Activated T-helper 9 cell treated with anti-CD3 and anti-CD28 coated beads, Interleukin-2, amount 50 U/mL, for 16 hours (primary cell): ENCODE results near the gene CELA1.

Source experiments
- DNase-seq: peaks from one replicate; pipeline ENCODE4 v3.0.0-alpha.2; 2020; ENCODE audit warnings: low read depth

The CELA1 gene

DNA sequence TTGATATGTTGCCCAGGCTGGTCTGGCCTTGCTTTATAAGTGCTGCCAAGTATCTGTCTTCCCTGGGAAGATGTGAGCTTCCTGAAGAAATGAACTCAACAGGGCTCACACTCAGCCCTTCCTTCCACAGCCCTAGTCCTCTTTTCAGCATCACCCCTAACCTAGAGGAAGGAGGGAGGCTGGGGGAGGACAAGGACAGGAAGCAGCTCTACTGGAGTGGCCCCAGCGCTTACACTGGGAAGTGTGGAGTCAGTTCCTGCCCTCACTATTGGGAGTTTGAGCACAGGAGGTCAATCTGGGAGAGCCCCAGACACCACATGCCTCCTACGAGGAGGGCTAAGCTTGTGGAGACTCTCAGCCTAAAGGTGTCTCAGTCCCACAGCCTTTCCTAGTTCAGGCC is 27.9 kb upstream of the CELA1 start:
- no peak for DNase-seq

DNA sequence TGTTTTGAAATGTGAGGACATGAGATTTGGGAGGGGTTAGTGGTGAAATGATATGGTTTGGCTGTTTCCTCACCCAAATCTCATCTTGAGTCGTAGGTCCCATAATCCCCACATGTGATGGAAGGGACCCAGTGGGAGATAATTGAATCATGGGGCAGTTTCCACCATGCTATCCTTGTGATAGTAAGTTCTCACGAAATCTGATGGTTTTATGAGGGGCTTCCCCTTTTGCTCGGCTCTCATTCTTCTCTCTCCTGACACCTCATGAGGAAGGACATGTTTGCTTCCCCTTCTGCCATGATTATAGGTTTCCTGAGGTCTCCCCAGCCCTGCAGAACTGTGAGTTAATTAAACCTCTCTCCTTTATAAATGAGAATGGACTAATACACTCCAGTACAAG is 26.7 kb upstream of the CELA1 start:
- no peak for DNase-seq

DNA sequence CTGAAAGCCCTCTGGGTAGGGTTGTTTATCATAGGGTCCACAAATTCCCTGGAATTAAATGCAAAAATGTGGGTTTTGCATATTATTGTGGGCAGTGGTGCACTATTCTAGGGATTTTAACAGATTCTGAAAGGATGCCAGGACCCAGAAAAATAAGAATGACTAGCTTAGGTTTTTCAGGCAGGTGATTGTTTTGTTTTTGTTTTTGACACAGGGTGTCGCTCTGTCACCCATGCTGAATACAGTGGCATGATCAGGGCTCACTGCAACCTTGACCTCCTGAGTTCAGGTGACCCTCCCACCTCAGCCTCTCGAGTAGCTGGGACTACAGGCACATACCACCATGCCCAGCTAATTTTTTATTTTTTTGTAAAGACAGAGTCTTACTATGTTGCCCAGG is 25.5 kb upstream of the CELA1 start:
- no peak for DNase-seq

DNA sequence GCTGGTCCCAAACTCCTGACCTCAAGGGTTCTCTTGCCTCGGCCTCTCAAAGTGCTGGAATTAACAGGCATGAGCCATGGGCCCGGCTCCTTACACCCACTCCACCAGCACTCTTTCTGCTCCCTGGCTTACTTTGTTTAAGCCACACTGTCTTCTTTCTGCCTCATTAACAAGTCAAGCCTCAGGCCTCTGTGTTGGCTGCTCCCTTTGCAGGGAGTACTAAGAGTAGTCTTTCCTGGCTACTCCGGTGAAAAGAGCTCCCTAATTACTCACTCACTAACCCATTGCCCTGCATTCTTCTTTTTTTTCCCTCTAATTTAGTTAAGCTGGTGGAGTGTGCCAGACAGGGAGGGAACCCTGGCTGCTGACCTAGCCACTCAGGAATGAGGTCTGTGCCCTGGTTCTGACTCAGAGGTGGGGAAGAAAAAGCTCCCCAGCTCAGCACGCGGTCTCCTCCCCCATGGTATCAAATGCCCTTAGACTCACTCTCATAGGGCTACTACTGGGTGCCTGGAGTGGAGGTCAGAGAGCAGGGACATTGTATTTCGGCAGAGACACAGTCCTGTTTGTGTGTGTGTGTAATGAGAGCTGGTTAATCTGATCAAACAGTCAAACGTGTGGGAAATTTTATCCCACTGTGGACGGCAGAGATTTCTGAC is 24.9 kb upstream of the CELA1 start:
- DNase-seq: no peak

DNA sequence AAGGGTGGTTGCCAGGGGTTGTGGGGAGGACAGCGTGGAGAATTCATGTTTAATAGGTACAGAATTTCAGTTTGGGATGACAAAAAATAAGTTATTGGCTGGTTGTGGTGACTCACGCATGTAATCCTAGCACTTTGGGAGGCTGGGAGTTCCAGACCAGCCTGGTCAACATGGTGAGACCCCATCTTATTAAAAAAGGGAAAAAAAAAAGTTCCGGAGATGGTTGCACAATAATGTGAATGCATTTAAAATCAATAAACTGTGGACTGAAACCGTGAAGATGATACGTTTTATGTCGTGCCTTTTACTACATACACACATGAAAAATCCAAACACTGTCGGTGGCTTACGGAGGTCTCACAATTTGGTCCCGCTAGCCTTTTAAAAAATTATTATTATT is 24.2 kb upstream of the CELA1 start:
- no peak for DNase-seq

DNA sequence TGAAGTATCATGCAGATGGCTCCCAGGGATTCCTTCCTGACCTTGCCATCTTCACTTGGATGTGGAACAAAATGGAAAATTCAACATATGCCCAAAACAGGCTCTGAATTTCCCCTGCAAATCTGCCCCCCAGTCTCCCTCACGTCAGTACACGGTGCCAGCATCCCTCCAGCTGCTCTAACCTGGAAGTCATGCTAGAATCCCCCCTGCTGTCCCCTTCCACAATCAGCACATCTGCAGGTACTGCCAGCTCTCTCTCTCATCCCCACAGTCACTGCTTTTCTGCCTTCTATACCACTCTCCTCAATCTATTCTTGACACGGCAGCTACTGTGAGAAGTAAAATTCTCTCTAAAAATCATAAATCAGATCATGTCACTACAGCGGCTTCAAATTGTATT is 23.1 kb upstream of the CELA1 start:
- DNase-seq: no peak

DNA sequence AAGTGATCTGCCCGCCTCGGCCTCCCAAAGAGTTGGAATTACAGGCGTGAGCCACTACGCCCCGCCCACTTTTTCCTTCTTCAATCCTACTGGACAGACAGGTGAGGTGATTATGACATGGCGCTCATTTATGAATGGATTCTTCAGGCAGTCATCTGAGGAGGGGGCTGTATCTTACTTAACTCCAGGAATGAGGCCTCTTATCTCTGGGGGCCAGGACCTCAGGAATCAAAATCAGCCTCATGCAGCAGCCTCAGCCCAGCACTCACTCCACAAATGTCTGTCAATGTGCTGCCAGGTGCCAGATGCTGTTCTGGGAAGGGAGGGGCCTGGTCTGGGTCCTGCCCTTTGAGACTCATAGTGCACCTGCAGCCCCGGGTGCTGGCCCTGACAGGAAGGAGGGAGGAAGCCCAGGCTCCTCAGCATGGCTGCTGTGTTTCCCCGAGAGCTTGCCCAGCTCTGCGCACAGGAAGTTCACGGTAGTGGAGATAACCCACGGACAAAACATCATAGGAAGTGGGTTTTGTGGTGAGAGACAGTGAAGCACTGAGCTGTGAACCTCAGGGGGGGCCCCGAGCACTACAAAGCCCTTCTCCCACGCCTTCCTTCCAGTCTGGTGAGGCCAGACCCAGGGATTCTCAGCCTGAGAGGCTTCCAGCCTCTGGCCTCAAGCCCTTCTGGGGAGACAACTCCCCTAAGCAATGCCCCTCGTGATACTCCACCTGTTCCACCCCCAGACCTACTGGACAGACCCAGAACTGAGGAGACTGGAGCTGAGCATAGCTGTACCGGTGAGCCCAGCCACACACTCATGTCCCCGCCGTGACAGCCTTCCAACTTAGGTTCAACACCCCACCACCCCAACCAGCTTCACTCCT is 22.4 kb upstream of the CELA1 start:
- peak; percentile 75 for DNase-seq

DNA sequence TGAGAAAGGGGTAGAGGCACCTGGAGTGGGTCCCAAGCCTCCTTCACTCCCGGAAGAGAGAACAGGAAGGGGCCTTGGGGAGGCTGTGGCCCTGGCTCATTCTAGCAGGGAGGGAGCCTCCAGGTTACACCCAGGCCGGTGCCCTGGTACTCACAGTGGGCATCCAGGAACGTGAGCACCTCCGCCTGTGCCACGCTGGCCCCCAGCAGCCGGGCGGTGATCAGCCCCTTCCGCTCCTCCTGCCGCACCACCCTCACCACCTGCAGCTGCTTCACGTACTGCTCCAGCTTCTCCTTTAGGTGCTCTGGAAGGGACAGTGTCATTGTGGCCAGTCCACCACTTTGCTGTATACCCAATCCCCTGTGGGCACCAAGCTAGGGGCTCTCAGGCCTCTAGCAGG is 18.8 kb upstream of the CELA1 start:
- no peak for DNase-seq

DNA sequence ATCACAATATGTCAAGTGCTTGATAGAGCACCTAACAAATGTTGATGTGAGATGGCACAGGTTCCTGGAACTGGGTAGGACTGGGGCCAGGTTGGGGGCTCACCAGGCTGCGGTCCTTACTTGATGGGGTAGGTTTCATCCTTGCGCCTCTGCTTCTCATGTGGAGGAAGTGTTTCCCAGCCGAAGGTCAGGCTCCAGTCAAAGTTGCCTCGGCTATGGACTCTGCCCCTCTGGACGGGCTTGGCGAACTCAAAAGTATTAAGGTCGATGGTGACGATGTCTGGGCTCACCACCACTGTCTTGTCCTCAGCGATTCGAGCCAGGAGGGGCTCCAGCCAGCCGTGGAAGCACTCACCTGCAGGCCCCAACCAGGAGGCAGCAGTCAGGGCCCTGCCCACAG is 17.5 kb upstream of the CELA1 start:
- no peak for DNase-seq

DNA sequence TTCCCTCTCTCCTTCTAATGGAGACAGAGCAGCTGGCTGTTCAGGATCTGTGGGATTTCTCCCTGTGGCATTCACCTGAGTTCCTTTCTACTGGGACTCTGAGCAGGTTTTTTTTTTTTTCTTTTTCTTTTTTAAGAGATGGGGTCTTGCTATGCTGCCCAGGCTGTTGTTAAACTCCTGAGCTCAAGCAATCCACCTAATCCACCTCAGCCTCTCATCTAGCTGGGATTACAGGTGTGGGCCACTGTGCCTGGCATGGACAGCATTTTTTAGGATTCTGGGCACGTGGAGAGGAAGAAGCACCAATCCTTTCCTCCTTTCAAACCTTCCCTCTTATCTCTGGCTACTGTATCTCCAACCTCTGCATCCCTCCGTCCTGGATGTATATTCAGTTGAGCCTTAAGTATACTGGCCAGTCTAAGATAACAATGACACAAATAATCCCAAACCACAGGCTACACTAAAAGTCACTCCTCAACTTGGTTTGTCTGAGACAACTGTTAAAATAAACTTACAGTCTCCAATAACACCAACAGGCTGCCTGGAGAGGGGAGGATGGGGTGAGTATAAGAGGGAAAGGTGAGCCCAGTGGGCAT is 16.4 kb upstream of the CELA1 start:
- DNase-seq: no peak

DNA sequence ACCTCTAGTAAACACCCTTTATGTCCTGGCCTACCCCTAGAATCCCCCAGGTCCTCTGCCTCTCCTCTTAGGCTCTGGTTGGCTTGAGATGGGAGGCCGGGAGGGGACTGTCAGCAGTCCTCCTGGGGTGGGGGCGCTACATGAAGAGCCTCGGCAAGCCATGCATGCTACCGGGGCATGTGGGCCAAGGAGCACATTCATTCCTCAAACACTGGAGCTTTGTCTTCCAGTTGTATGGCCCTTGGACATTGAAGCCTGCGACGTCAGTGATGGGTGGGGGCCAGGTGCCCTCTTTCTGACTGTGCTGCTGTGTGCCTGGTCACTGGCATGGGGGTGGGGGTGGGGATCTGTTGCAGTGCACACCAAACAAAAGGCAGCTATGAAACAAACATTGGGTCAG is 15.8 kb upstream of the CELA1 start:
- no peak for DNase-seq

DNA sequence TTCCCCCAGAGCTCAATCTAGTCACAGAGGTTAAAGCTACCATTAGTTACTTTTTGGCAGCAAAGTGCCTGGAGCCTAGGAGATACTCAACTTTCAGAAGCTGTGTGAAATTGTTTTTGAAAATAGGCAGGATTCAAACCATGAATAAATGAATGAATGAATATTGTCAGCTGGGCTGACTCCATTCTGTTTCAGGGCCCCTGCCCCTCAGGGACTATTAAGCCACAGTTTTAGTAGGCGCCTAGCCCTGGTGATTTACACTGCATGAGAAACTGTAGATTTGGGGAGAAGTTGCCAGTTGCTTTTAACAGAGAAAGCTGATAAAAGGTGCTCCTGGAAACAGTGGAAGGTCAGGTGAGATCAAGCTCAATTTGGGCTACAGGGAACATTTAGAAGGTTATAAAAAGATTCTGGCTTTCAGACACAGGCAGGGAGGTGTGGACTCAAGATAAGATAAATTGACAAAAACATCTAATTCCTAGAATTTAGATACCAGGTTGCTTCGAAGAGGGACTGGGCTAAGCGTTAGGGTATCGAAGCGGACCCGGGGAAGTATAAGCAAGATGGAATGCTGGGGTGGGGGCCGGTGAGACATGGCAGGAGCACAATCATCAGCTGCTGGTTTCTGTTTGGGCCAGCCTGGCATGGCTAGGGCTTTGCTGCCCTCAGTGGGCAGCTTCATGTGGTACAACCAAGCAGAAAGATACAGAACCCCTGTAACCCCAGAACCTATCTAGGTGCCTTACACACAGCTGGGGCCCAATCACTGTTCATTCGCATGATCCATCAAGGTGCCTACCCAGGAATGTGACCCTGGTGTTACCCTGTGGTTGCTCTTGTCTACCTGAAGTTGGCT is 14.9 kb upstream of the CELA1 start:
- no peak for DNase-seq

DNA sequence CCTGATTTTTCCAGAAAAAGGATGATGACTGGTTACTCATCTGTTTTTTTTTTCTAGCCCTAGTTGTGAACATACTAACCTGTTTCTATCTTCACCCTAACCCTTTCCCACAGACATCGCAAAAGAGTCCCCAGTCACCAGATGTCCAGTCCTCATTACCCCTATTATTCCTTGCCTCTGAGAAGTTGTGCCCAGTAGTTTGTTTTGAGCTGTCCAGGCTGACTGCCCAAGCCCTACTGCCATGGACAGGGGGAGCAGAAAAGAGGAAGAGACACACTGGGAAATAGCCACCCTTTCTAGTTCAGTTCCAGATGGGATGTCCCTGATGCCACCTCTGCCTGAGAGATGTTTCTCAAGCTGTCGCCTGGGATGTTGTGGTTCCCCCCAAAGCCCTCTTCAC is 13.8 kb upstream of the CELA1 start:
- no peak for DNase-seq

DNA sequence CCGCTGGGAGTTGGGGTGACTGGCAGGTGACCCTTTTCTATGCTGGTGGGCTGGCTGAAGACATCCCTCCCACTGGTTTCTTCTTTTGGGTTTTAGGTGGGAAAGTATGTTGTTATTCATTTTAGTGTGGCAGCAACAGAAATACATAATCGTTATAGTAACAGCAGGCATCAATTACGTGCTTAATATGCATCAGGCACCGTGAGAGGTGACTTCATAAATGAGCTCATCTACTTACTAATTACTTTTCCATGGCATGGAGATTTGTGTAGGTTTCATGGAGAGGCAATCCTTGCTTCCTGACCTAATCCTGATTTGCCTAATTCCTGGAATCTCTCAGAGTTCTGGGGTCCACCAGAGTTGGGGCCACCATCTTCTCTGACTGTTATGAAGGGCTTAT is 13.4 kb upstream of the CELA1 start:
- no peak for DNase-seq

DNA sequence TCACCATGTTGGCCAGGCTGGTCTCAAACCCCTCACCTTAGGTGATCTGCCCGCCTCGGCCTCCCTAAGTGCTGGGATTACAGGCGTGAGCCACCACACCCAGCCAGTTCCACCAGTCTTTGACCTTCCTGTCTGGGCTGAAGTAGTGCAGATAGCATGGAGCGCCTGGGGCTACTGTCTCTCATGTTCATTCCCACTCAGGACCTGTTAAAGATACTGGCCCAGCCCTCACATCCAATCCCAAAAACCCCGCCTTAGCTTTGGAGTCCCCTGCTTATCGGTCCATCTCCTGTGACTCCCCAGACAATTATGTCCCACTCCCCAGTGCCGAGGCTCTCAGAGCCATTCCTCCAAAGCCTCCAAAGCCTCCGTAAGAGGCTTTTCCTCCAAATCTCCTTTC is 12.0 kb upstream of the CELA1 start:
- DNase-seq: no peak

DNA sequence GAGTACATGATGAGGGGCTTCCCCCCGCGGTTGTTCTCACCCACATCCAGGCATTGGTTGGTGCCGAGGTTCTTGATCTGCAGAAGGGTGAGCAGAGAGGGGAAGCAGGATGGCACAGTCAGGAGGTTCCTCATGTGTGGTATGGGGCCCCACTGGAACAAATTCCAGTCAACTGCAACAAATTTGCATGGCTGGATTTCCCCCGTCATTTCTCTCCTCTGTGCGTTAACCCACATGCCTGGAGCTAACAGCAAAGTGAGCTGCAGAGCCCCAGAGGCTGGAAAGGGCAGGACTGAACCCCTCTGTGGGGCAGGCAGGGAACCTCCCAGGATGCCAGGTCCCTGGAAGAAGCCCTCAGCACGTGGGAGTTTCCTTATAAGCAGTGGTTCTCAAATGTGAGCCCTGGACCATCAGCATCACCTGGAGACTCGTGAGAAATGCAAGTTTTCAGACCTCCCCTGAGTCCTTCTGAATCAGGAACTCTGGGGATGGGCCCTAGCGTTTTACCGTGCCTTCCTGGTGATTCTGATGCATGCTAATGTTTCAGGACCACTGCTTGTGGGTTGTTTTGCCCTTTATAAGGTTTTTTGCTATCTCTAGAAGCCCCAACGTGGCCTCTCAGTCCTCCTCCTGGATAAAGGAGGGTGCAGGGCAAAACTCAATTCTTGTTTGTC is 11.0 kb upstream of the CELA1 start:
- no peak for DNase-seq

DNA sequence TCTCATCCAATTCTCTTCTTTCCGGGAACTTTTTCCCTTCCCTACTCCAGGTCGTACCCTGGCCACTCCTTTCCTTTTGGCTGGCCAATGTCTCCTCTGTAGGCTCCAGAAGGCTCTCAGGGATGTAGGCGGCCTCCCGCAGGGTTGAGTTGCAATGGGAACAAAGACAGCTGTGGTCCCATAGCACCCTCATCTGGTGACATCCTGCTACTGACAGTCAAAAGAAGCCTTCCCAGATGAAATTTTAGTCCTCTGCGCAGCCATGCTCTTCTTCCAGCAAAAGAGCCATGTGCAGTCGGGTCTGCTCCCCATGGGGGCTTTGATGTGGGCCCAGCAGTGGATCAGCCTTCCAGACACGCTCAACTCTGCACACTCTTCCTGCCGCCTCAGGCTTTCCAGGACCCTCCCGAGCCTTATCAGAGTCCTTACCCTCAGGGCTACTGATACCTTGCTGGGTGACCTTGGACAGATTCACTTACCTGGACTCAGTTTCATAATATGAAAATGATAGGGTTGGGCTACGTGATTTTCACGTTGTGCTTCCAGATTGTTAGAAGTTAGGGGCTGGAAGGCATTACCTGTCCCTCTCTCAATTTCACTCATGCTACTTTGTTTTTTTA is 5.5 kb upstream of the CELA1 start:
- no peak for DNase-seq

DNA sequence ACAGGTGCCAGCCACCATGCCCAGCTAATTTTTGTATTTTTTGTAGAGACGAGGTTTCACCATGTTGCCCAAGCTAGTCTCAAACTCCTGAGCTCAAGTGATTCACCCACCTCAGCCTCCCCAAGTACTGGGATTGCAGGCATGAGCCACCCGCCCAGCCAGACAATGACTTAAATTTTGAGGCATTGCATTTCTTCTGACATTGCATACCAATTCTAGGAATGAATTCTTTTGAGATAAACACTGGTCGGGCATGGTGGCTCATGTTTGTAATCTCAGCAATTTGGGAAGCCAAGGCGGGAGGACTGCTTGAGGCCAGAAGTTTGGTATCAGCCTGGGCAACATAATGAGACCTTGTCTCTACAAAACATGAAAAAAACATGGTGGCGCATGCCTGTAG is 2.5 kb upstream of the CELA1 start:
- no peak for DNase-seq

DNA sequence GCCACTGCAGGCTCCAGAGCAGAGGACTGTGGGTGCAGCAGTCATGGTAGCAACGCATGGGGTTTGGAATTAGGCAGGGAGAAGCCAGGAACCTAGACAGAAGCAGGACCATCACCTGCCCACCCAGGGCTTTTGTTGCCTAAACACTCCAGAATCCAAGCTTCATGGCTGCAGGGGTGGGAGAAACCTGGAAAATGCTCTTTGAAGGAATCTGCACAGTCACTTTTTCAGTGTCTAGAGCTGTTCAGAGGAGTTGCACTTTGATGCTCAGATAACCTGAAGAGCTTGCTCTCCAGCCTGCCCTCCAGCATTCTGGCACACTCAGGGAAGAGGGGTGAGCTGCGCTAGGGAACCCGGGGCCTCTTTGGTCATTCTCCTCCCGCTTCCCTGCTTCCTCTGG is 1.6 kb upstream of the CELA1 start:
- DNase-seq: no peak

DNA sequence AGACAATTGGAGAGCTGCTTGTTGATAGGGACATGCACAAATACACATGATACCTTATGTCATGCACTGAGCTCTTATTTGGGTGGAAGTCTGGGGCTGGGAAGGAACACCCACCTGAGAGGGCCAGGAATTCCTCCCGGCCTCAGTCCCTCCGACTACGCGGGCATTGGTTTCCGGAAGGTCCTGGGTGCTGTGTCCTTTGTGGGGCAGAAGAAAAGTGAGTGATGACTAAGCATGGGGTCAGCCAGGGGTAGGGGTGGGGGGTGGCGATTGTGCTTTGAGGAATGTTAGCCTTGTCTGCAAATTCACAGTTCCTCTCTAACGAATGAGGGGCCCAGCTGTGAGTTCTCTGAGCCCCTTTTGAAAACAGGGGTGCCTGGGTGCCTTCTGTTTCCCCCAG is 798 bp downstream of the CELA1 start:
- no peak for DNase-seq

DNA sequence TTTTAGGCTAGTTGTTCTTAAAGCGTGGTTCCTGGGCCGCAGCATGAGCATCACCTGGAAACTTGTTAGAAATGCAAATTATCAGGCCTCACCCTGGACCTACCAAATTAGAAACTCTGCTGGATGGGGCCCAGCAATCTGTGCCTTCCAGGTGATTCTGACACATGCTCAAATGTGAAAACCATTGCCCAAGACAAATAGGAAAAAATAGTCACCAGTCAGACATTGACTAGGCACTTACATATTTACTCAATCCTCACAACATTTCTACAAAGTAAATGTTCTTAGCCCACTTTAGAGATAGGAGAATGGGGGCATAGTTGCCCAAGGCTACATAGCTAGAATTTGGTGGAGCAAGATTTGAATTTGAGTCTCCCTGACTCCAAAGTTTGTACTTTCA is 3.3 kb downstream of the CELA1 start:
- DNase-seq: no peak

DNA sequence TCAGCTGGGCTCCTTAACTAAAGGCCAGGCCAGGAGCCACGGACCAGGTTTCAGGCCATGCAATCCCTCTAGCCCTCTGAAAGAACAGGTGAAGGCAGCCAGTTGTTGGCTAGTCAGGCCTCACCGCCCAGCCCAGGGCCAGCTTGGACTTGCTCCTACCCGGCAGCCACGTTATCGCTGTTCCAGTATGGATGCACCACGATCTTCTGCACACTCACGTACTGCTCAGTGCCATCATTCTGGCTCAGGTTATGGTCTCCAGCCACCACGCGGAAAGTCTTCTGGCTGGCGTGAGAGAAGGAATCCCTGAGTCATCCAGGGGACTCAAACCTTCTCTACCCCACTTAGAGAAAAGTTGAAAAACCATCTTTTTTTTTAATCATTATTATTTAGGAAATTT is 4.1 kb downstream of the CELA1 start:
- DNase-seq: no peak
